ENCODE data around the gene ENGASE.

Gene ENGASE

GRCh38 chr17:79091226-79091670 is 16.6 kb downstream of the ENGASE start:
- TF ChIP-seq CTCF (conservative IDR thresholded peaks at IDR 0.05) = no peak
- H3K27ac ChIP-seq = no peak overlapping the region

- no peak for TF ChIP-seq CTCF (conservative IDR thresholded peaks at IDR 0.05)
- H3K27ac ChIP-seq = no peak overlapping the region
Observed at GRCh38 chr17:79092567-79092966, 17.9 kb downstream of the ENGASE start.

- no peak for TF ChIP-seq CTCF (conservative IDR thresholded peaks at IDR 0.05)
- no peak overlapping the region for H3K27ac ChIP-seq
Observed at GRCh38 chr17:79093270-79093669, 18.6 kb downstream of the ENGASE start.

GRCh38 chr17:79094261-79094660 is 19.6 kb downstream of the ENGASE start:
- no peak overlapping the region for H3K27ac ChIP-seq
- TF ChIP-seq CTCF (conservative IDR thresholded peaks at IDR 0.05) = no peak

- no peak for TF ChIP-seq CTCF (conservative IDR thresholded peaks at IDR 0.05)
- no peak overlapping the region for H3K27ac ChIP-seq
Observed at GRCh38 chr17:79095345-79096055, 20.9 kb downstream of the ENGASE start.

- no peak for TF ChIP-seq CTCF (conservative IDR thresholded peaks at IDR 0.05)
- H3K27ac ChIP-seq = no peak overlapping the region
Observed at GRCh38 chr17:79096477-79096876, 21.9 kb downstream of the ENGASE start.

GRCh38 chr17:79097226-79098055 is 22.8 kb downstream of the ENGASE start:
- no peak for TF ChIP-seq CTCF (conservative IDR thresholded peaks at IDR 0.05)
- H3K27ac ChIP-seq = no peak overlapping the region

Data from VCaP (cell line).